NCI-H1092 (cell line): ENCODE measurements around the gene ENPP3.
"Not testable (repeated sequence)": the region's sequence is repeated elsewhere in the genome, so short reads cannot be mapped to it uniquely, and the experiment has no call there.

Source experiments
- DNase-seq: peaks from one replicate; lab custom pipeline; 2025; lab: John Stamatoyannopoulos, UW

ENPP3 gene

GRCh38 chr6:131736003-131736596, 99.0 kb downstream of the ENPP3 start:
- no peak for DNase-seq

- no peak for DNase-seq
These were observed 99.7 kb downstream of the ENPP3 start for GRCh38 chr6:131736811-131737210.

GRCh38 chr6:131739136-131739535, 102.0 kb downstream of the ENPP3 start:
- no peak for DNase-seq

GRCh38 chr6:131740161-131740560, 103.1 kb downstream of the ENPP3 start:
- DNase-seq = no peak

- no peak for DNase-seq
These were observed 104.7 kb downstream of the ENPP3 start for GRCh38 chr6:131741688-131742393.

GRCh38 chr6:131744432-131745287, 107.6 kb downstream of the ENPP3 start:
- DNase-seq = no peak

- DNase-seq = no peak
These were observed 108.4 kb downstream of the ENPP3 start for GRCh38 chr6:131745476-131745875.

- no peak for DNase-seq
These were observed 110.8 kb downstream of the ENPP3 start for GRCh38 chr6:131747821-131748353.

GRCh38 chr6:131749023-131749422, 111.9 kb downstream of the ENPP3 start:
- no peak for DNase-seq

- not testable (repeated sequence) for DNase-seq
These were observed 114.1 kb downstream of the ENPP3 start for GRCh38 chr6:131751012-131751715.

- DNase-seq = no peak
These were observed 117.0 kb downstream of the ENPP3 start for GRCh38 chr6:131754088-131754487.

GRCh38 chr6:131754715-131755567, 117.8 kb downstream of the ENPP3 start:
- DNase-seq = no peak

GRCh38 chr6:131755597-131755996, 118.5 kb downstream of the ENPP3 start:
- DNase-seq = no peak

- no peak for DNase-seq
These were observed 118.9 kb downstream of the ENPP3 start for GRCh38 chr6:131756039-131756438.

GRCh38 chr6:131758920-131759319, 121.8 kb downstream of the ENPP3 start:
- no peak for DNase-seq

- DNase-seq = no peak
These were observed 124.1 kb downstream of the ENPP3 start for GRCh38 chr6:131761060-131761761.

- DNase-seq = no peak
These were observed 124.6 kb downstream of the ENPP3 start for GRCh38 chr6:131761762-131762067.

- no peak for DNase-seq
These were observed 125.9 kb downstream of the ENPP3 start for GRCh38 chr6:131762984-131763383.

- DNase-seq = no peak
These were observed 126.6 kb downstream of the ENPP3 start for GRCh38 chr6:131763749-131764148.

GRCh38 chr6:131764350-131764749, 127.2 kb downstream of the ENPP3 start:
- DNase-seq = no peak
